HepG2 (cell line): ENCODE measurements around the gene ABTB2. TPM values are rescaled to one million over a fixed set of nuclear protein-coding genes. Genes with fewer than 3 reads are reported as not detected.

Source experiments
- AKAP8 ChIP-seq: sonication (generic); formaldehyde crosslinking; IDR thresholded peaks from 2 replicates; pipeline ENCODE4 v1.5.1; 2020; ENCODE audit warnings: mild to moderate bottlenecking, missing genetic modification reagents
- ATF1 ChIP-seq: IDR thresholded peaks from 2 replicates; pipeline ENCODE4 v1.6.1; 2016; ENCODE audit warnings: mild to moderate bottlenecking, control low read depth
- BCL6 ChIP-seq: IDR thresholded peaks from 2 replicates; pipeline ENCODE4 v1.6.1; 2016; ENCODE audit warnings: missing genetic modification reagents, missing compliant biosample characterization
- ELF3 ChIP-seq: IDR thresholded peaks from 2 replicates; pipeline ENCODE4 v1.6.1; 2016; ENCODE audit warnings: missing genetic modification reagents, missing compliant biosample characterization
- HDAC2 ChIP-seq: sonication (generic); formaldehyde crosslinking; IDR thresholded peaks from 2 replicates; pipeline ENCODE4 v1.4.0; 2020; ENCODE audit warnings: missing genetic modification reagents
- MIER2 ChIP-seq: IDR thresholded peaks from 2 replicates; pipeline ENCODE4 v1.6.1; 2016; ENCODE audit warnings: missing biosample characterization, missing genetic modification reagents
- MIXL1 ChIP-seq: IDR thresholded peaks from 2 replicates; pipeline ENCODE4 v1.6.1; 2016
- NR2C2 ChIP-seq: sonication (generic); formaldehyde crosslinking; IDR thresholded peaks from 2 replicates; pipeline ENCODE4 v1.4.0; 2020; ENCODE audit warnings: missing genetic modification reagents, mild to moderate bottlenecking, moderate library complexity, borderline replicate concordance
- SRF ChIP-seq: IDR thresholded peaks from 2 replicates; pipeline ENCODE4 v1.6.1; 2011; ENCODE audit warnings: mild to moderate bottlenecking, low read depth, low read length, moderate library complexity
- TRIM24 ChIP-seq: sonication (generic); formaldehyde crosslinking; IDR thresholded peaks from 2 replicates; pipeline ENCODE4 v1.8.0; 2022; ENCODE audit warnings: mild to moderate bottlenecking, missing genetic modification reagents
- ZBTB3 ChIP-seq: sonication (generic); formaldehyde crosslinking; IDR thresholded peaks from 2 replicates; pipeline ENCODE4 v1.4.0; 2020; ENCODE audit warnings: low read depth, mild to moderate bottlenecking, moderate library complexity, missing genetic modification reagents, borderline replicate concordance
- ZNF225 ChIP-seq: sonication (generic); formaldehyde crosslinking; IDR thresholded peaks from 2 replicates; pipeline ENCODE4 v1.4.0; 2020; ENCODE audit warnings: mild to moderate bottlenecking, missing genetic modification reagents
- ZNF30 ChIP-seq: sonication (generic); formaldehyde crosslinking; IDR thresholded peaks from 2 replicates; pipeline ENCODE4 v1.5.0; 2020; ENCODE audit warnings: mild to moderate bottlenecking, missing genetic modification reagents
- ZNF343 ChIP-seq: sonication (generic); formaldehyde crosslinking; IDR thresholded peaks from 2 replicates; pipeline ENCODE4 v1.4.0; 2020; ENCODE audit warnings: mild to moderate bottlenecking, missing genetic modification reagents
- ZNF468 ChIP-seq: sonication (generic); formaldehyde crosslinking; IDR thresholded peaks from 2 replicates; pipeline ENCODE4 v1.8.0; 2022; ENCODE audit warnings: mild to moderate bottlenecking, moderate library complexity, missing genetic modification reagents
- ZNF557 ChIP-seq: sonication (generic); formaldehyde crosslinking; IDR thresholded peaks from 2 replicates; pipeline ENCODE4 v1.4.0; 2020; ENCODE audit warnings: missing genetic modification reagents
- ZNF747 ChIP-seq: sonication (generic); formaldehyde crosslinking; IDR thresholded peaks from 2 replicates; pipeline ENCODE4 v1.8.1; 2023; ENCODE audit warnings: missing genetic modification reagents, mild to moderate bottlenecking, borderline replicate concordance
- ZNF816 ChIP-seq: sonication (generic); formaldehyde crosslinking; IDR thresholded peaks from 2 replicates; pipeline ENCODE4 v1.8.0; 2022; ENCODE audit warnings: missing genetic modification reagents, mild to moderate bottlenecking, borderline replicate concordance
- polyA plus RNA-seq, 8 experiments: library from polyadenylated mRNA; depleted of rRNA in 3 of 8; stranded (reverse) in 7 of 8; unstranded in 1 of 8; fragments of >200 nt; fragmentation: Illumina TruSeq in 4 of 8; extraction: Trizol in 4 of 8; gene quantifications; 2 replicates each; pipeline versions ENCODE4 v1.2.1 to v1.2.3, GENCODE V29; 2011 to 2016; ENCODE audit warnings: low read depth in 4 of 8, missing spikeins in 1 of 8, mixed read lengths in 1 of 8; ENCODE audit not compliant: insufficient read depth in 1 of 8
- total RNA-seq, 5 experiments: library from RNA; depleted of rRNA; stranded (reverse); fragments of >200 nt; fragmentation: Illumina TruSeq; extraction: Trizol; gene quantifications; 2 replicates each; pipeline ENCODE4 v1.2.3, GENCODE V29; 2016; ENCODE audit warnings: low read depth in 1 of 5
- TF ChIP-seq, protein P1 (sequence below): sonication (generic); formaldehyde crosslinking; IDR thresholded peaks from 2 replicates; pipeline ENCODE4 v1.4.0; 2020; ENCODE audit warnings: low read depth, missing genetic modification reagents
- TF ChIP-seq, protein P2 (sequence below): sonication (generic); formaldehyde crosslinking; conservative IDR thresholded peaks from 2 replicates; pipeline ENCODE4 v1.8.1; 2023; ENCODE audit warnings: missing genetic modification reagents
- TF ChIP-seq, protein P3 (sequence below): sonication (generic); formaldehyde crosslinking; IDR thresholded peaks from 2 replicates; pipeline ENCODE4 v1.5.1; 2020; ENCODE audit warnings: mild to moderate bottlenecking, missing genetic modification reagents, moderate library complexity

Gene ABTB2
- total and polyA plus RNA-seq, 2 of the 13 experiments (the other 11 are each of a cell fraction or from before 2014, with no cell fraction given), result 5.1 to 15.4 TPM

DNA sequence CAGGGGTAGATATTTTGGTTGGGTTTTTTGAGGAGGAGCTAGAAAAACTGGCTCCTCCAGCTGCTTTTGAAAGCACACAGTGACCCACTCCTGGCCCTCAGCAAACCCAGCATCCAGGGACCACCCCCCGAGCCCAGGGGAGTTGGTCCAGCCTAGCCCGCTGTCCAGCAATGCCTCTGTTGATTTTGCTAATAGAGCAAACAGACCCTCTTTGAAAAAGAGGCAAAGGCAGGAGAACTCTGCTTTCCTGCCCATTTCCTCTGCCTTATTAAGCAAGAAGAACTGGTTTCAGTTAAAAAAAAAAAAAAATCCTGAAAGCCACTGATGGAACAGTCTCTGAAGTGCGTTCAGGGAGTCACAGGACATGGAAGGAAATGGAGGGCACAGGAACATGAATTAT, 25.3 kb downstream of the ABTB2 start (continued):
- TF ChIP-seq TRIM24 (CRISPR knock-in tag), result no peak
- 0 out of 2 replicates have a peak, but pooled peaks have one; percentile 47 for TF ChIP-seq ZNF747 (CRISPR knock-in tag)
- TF ChIP-seq, protein P1, sequence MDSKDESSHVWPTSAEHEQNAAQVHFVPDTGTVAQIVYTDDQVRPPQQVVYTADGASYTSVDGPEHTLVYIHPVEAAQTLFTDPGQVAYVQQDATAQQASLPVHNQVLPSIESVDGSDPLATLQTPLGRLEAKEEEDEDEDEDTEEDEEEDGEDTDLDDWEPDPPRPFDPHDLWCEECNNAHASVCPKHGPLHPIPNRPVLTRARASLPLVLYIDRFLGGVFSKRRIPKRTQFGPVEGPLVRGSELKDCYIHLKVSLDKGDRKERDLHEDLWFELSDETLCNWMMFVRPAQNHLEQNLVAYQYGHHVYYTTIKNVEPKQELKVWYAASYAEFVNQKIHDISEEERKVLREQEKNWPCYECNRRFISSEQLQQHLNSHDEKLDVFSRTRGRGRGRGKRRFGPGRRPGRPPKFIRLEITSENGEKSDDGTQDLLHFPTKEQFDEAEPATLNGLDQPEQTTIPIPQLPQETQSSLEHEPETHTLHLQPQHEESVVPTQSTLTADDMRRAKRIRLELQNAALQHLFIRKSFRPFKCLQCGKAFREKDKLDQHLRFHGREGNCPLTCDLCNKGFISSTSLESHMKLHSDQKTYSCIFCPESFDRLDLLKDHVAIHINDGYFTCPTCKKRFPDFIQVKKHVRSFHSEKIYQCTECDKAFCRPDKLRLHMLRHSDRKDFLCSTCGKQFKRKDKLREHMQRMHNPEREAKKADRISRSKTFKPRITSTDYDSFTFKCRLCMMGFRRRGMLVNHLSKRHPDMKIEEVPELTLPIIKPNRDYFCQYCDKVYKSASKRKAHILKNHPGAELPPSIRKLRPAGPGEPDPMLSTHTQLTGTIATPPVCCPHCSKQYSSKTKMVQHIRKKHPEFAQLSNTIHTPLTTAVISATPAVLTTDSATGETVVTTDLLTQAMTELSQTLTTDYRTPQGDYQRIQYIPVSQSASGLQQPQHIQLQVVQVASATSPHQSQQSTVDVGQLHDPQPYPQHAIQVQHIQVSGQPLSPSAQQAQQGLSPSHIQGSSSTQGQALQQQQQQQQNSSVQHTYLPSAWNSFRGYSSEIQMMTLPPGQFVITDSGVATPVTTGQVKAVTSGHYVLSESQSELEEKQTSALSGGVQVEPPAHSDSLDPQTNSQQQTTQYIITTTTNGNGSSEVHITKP (CRISPR knock-in tag), result peak; percentile 98
- no peak for TF ChIP-seq NR2C2 (CRISPR knock-in tag)
- peak; percentile 55; the same call in 1 of the 2 replicates for TF ChIP-seq SRF
- no peak for TF ChIP-seq ZNF468 (CRISPR knock-in tag)
- 0 out of 2 replicates have a peak, but pooled peaks have one; percentile 28 for TF ChIP-seq ELF3 (CRISPR knock-in tag)
- peak; percentile 86 for TF ChIP-seq BCL6
- TF ChIP-seq, protein P2, sequence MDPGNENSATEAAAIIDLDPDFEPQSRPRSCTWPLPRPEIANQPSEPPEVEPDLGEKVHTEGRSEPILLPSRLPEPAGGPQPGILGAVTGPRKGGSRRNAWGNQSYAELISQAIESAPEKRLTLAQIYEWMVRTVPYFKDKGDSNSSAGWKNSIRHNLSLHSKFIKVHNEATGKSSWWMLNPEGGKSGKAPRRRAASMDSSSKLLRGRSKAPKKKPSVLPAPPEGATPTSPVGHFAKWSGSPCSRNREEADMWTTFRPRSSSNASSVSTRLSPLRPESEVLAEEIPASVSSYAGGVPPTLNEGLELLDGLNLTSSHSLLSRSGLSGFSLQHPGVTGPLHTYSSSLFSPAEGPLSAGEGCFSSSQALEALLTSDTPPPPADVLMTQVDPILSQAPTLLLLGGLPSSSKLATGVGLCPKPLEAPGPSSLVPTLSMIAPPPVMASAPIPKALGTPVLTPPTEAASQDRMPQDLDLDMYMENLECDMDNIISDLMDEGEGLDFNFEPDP (CRISPR knock-in tag), result no peak
- TF ChIP-seq ZNF225 (CRISPR knock-in tag), result no peak
- TF ChIP-seq MIER2, result 0 out of 2 replicates have a peak, but pooled peaks have one; percentile 24
- no peak for TF ChIP-seq ZNF816
- no peak for TF ChIP-seq ZNF557 (CRISPR knock-in tag)
- TF ChIP-seq ZNF30, result no peak
- TF ChIP-seq AKAP8 (CRISPR knock-in tag), result no peak
- TF ChIP-seq ZBTB3 (CRISPR knock-in tag), result no peak
- TF ChIP-seq, protein P3, sequence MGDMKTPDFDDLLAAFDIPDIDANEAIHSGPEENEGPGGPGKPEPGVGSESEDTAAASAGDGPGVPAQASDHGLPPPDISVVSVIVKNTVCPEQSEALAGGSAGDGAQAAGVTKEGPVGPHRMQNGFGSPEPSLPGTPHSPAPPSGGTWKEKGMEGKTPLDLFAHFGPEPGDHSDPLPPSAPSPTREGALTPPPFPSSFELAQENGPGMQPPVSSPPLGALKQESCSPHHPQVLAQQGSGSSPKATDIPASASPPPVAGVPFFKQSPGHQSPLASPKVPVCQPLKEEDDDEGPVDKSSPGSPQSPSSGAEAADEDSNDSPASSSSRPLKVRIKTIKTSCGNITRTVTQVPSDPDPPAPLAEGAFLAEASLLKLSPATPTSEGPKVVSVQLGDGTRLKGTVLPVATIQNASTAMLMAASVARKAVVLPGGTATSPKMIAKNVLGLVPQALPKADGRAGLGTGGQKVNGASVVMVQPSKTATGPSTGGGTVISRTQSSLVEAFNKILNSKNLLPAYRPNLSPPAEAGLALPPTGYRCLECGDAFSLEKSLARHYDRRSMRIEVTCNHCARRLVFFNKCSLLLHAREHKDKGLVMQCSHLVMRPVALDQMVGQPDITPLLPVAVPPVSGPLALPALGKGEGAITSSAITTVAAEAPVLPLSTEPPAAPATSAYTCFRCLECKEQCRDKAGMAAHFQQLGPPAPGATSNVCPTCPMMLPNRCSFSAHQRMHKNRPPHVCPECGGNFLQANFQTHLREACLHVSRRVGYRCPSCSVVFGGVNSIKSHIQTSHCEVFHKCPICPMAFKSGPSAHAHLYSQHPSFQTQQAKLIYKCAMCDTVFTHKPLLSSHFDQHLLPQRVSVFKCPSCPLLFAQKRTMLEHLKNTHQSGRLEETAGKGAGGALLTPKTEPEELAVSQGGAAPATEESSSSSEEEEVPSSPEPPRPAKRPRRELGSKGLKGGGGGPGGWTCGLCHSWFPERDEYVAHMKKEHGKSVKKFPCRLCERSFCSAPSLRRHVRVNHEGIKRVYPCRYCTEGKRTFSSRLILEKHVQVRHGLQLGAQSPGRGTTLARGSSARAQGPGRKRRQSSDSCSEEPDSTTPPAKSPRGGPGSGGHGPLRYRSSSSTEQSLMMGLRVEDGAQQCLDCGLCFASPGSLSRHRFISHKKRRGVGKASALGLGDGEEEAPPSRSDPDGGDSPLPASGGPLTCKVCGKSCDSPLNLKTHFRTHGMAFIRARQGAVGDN (CRISPR knock-in tag), result peak; percentile 46
- peak; percentile 58; the same call in 1 of the 2 replicates for TF ChIP-seq HDAC2
- TF ChIP-seq ZNF343 (CRISPR knock-in tag), result no peak
- 0 out of 2 replicates have a peak, but pooled peaks have one; percentile 35 for TF ChIP-seq MIXL1 (CRISPR knock-in tag)
- no peak for TF ChIP-seq ATF1 (CRISPR knock-in tag)
